ENCODE data around the gene ZNF33A. TPM values are rescaled to one million over a fixed set of nuclear protein-coding genes. Genes with fewer than 3 reads are reported as not detected.

The ZNF33A gene
- total RNA-seq, 1 donor from 2014 or later: 29.3 TPM

GRCh38 chr10:38025283-38025682, 14.8 kb downstream of the ZNF33A start:
- no peak overlapping the region for H3K4me3 Mint-ChIP-seq (ENCODE audit: unreplicated experiment)
- H3K36me3 Mint-ChIP-seq (ENCODE audit: low read depth, unreplicated experiment): peaks cover 36% of the 10 kb centered on the region

GRCh38 chr10:38027986-38028385, 17.5 kb downstream of the ZNF33A start:
- H3K9me3 Mint-ChIP-seq (ENCODE audit: unreplicated experiment): no peaks in the 10 kb centered on the region

More at GRCh38 chr10:38025283-38025682, 14.8 kb downstream of the ZNF33A start:
- Mint-ChIP-seq H3K27ac (ENCODE audit: unreplicated experiment) (no peak overlapping the region), H3K9me3 (ENCODE audit: unreplicated experiment) (no peaks in the 10 kb centered on the region), H3K27me3 (ENCODE audit: unreplicated experiment) (no peaks in the 10 kb centered on the region), H3K4me1 (ENCODE audit: unreplicated experiment) (peaks cover 5% of the 10 kb centered on the region)
- no peak for DNase-seq (ENCODE audit: low spot score)
- no peak for TF ChIP-seq CTCF (IDR thresholded peaks at IDR 0.05; ENCODE audit: unreplicated experiment)

GRCh38 chr10:38032886-38033285, 22.4 kb downstream of the ZNF33A start:
- no peaks in the 10 kb centered on the region for H3K9me3 Mint-ChIP-seq (ENCODE audit: unreplicated experiment)
- peaks cover 1% of the 10 kb centered on the region for H3K27me3 Mint-ChIP-seq (ENCODE audit: unreplicated experiment)
- H3K4me1 Mint-ChIP-seq (ENCODE audit: unreplicated experiment): no peaks in the 10 kb centered on the region
- H3K4me3 Mint-ChIP-seq (ENCODE audit: unreplicated experiment): no peak overlapping the region
- H3K27ac Mint-ChIP-seq (ENCODE audit: unreplicated experiment): no peak overlapping the region
- peaks cover 31% of the 10 kb centered on the region for H3K36me3 Mint-ChIP-seq (ENCODE audit: low read depth, unreplicated experiment)
- DNase-seq (ENCODE audit: low spot score): no peak
- TF ChIP-seq CTCF (IDR thresholded peaks at IDR 0.05; ENCODE audit: unreplicated experiment): no peak

More at GRCh38 chr10:38027986-38028385, 17.5 kb downstream of the ZNF33A start:
- TF ChIP-seq CTCF (IDR thresholded peaks at IDR 0.05; ENCODE audit: unreplicated experiment): no peak
- peaks cover under 1% of the 10 kb centered on the region for H3K27me3 Mint-ChIP-seq (ENCODE audit: unreplicated experiment)
- no peak overlapping the region for H3K27ac Mint-ChIP-seq (ENCODE audit: unreplicated experiment)
- no peak overlapping the region for H3K4me3 Mint-ChIP-seq (ENCODE audit: unreplicated experiment)
- no peak for DNase-seq (ENCODE audit: low spot score)
- peaks cover 33% of the 10 kb centered on the region for H3K36me3 Mint-ChIP-seq (ENCODE audit: low read depth, unreplicated experiment)
- H3K4me1 Mint-ChIP-seq (ENCODE audit: unreplicated experiment): peaks cover 5% of the 10 kb centered on the region

- Mint-ChIP-seq H3K27ac (ENCODE audit: unreplicated experiment) (no peak overlapping the region), H3K27me3 (ENCODE audit: unreplicated experiment) (no peaks in the 10 kb centered on the region), H3K9me3 (ENCODE audit: unreplicated experiment) (no peaks in the 10 kb centered on the region), H3K4me3 (ENCODE audit: unreplicated experiment) (no peak overlapping the region), H3K4me1 (ENCODE audit: unreplicated experiment) (no peaks in the 10 kb centered on the region), H3K36me3 (ENCODE audit: low read depth, unreplicated experiment) (peaks cover 25% of the 10 kb centered on the region)
- TF ChIP-seq CTCF (IDR thresholded peaks at IDR 0.05; ENCODE audit: unreplicated experiment): no peak
- DNase-seq (ENCODE audit: low spot score): no peak
These were observed 27.8 kb downstream of the ZNF33A start for GRCh38 chr10:38038107-38038931.

GRCh38 chr10:38038932-38039245, 28.4 kb downstream of the ZNF33A start:
- TF ChIP-seq CTCF (IDR thresholded peaks at IDR 0.05; ENCODE audit: unreplicated experiment): no peak
- H3K27me3 Mint-ChIP-seq (ENCODE audit: unreplicated experiment): no peaks in the 10 kb centered on the region
- DNase-seq (ENCODE audit: low spot score): no peak
- H3K4me1 Mint-ChIP-seq (ENCODE audit: unreplicated experiment): no peaks in the 10 kb centered on the region
- H3K9me3 Mint-ChIP-seq (ENCODE audit: unreplicated experiment): no peaks in the 10 kb centered on the region
- no peak overlapping the region for H3K27ac Mint-ChIP-seq (ENCODE audit: unreplicated experiment)
- H3K4me3 Mint-ChIP-seq (ENCODE audit: unreplicated experiment): no peak overlapping the region
- H3K36me3 Mint-ChIP-seq (ENCODE audit: low read depth, unreplicated experiment): peaks cover 29% of the 10 kb centered on the region

All from endothelial cell (in vitro differentiated cells).